DMS53 treated with DMSO at 0.1 percent for 48 hours (cell line): ENCODE data around the gene UCP1.
"Not testable (repeated sequence)": the region's sequence is repeated elsewhere in the genome, so short reads cannot be mapped to it uniquely, and the experiment has no call there.

ENCODE experiments used
- DNase-seq: peaks from one replicate; lab custom pipeline; 2025; ENCODE audit not compliant: unreplicated experiment; lab: John Stamatoyannopoulos, UW

Gene UCP1

DNA sequence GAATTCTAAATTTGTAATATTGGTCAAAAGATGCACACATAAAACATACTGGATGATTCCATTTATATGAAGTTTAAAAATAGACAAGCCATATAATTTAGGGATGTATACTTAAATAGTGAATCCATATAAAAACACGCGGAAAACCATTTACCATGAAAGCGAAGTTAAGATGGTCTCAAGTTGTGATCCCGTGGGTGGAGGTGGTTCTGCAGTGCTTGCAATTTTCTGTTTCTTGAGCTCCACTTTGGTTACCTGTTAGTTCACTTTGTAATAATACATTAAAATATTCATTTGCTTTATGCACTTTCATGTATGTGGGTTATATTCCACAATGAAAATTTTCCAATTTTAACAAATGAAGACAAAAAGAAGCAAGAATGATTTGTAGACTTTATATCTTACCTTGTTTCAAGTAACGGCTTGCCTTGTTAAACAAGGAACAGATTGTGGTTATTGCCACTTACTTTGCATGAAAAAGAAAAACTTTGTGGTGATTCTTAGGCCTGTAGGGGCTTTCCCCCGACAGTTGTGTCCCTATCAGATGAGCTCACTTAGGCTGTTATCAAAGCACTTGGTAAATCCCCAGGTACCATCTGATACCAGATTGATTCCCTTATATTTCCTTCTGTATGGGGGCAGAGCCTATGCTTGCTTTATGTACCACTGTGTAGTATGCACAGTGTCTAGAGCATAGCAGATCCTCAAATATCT, 12.2 kb downstream of the UCP1 start:
- no peak for DNase-seq

- no peak for DNase-seq
These were observed 34.7 kb downstream of the UCP1 start for GRCh38 chr4:140533951-140534480.

- no peak for DNase-seq
These were observed 39.3 kb downstream of the UCP1 start for GRCh38 chr4:140529434-140529833.

GRCh38 chr4:140523857-140524742, 44.7 kb downstream of the UCP1 start, which contains the start of gene ELMOD2:
Gene ELMOD2, plus strand, starts transcription at chr4:140524168. Its CDS starts 1,261 bp downstream, at chr4:140525429.
- DNase-seq = peak; percentile 90

- no peak for DNase-seq
These were observed 45.3 kb downstream of the UCP1 start for GRCh38 chr4:140523370-140523856.

GRCh38 chr4:140515423-140515822, 53.3 kb downstream of the UCP1 start:
- no peak for DNase-seq

- not testable (repeated sequence) for DNase-seq
These were observed 55.0 kb downstream of the UCP1 start for GRCh38 chr4:140513765-140514164.
